Muscle layer of colon (tissue), 2 donors: ENCODE measurements around the gene ESX1.

Source experiments
- H3K27ac ChIP-seq: one replicate; pipeline ENCODE4 v1.7.0; 2013; ENCODE audit warnings: low read depth, mild to moderate bottlenecking, low read length, moderate library complexity
- H3K27me3 ChIP-seq, 2 donors: one replicate each; pipeline ENCODE4 v1.7.0; 2013; ENCODE audit warnings: low read length in 2 of 2, mild to moderate bottlenecking in 2 of 2; ENCODE audit not compliant: insufficient read depth in 2 of 2, control insufficient read depth in 1 of 2
- H3K36me3 ChIP-seq: one replicate; pipeline ENCODE4 v1.7.0; 2013; ENCODE audit warnings: mild to moderate bottlenecking, low read length; ENCODE audit not compliant: insufficient read depth
- H3K4me1 ChIP-seq: one replicate; pipeline ENCODE4 v1.7.0; 2013; ENCODE audit warnings: mild to moderate bottlenecking, low read length; ENCODE audit not compliant: insufficient read depth
- H3K4me3 ChIP-seq, 2 donors: one replicate each; pipeline ENCODE4 v1.7.0; 2013; ENCODE audit warnings: low read length in 2 of 2, low read depth in 1 of 2, mild to moderate bottlenecking in 1 of 2, moderate library complexity in 1 of 2
- H3K9ac ChIP-seq: one replicate; pipeline ENCODE4 v1.7.0; 2013; ENCODE audit warnings: low read length
- H3K9me3 ChIP-seq: one replicate; pipeline ENCODE4 v1.7.0; 2013; ENCODE audit warnings: mild to moderate bottlenecking, low read length
- donor health status: abdominal sarcoma.
- donor health status: Adenocarcinoma of cecum.

ESX1 gene

GRCh38 chrX:104254442-104255115, at the start of gene ESX1:
ESX1 (minus strand) TSS chrX:104254933; CDS start chrX:104254849, 84 bp downstream.
- Histone ChIP-seq H3K9ac (no peak within 1 kb of the TSS), H3K9me3 (no peaks in the 10 kb centered on the region), H3K4me1 (no peaks in the 10 kb centered on the region), H3K36me3 (no peaks in the 10 kb centered on the region), H3K4me3 (peak within 1 kb of the TSS in 1 of 2 donors; percentile 23), H3K27me3 (peaks cover 14 to 19% of the 10 kb centered on the region in 2 donors), H3K27ac (no peak within 1 kb of the TSS)

- Histone ChIP-seq H3K9ac (no peak overlapping the region), H3K9me3 (no peaks in the 10 kb centered on the region), H3K4me3 (no peak overlapping the region), H3K4me1 (no peaks in the 10 kb centered on the region), H3K36me3 (no peaks in the 10 kb centered on the region), H3K27me3 (peaks cover 0 to 6% of the 10 kb centered on the region in 2 donors), H3K27ac (no peak overlapping the region)
Measured at GRCh38 chrX:104295636-104296035, 40.9 kb upstream of the ESX1 start.

- Histone ChIP-seq H3K4me1 (no peaks in the 10 kb centered on the region), H3K36me3 (no peaks in the 10 kb centered on the region), H3K4me3 (no peak overlapping the region), H3K27ac (no peak overlapping the region), H3K9me3 (no peaks in the 10 kb centered on the region), H3K9ac (no peak overlapping the region), H3K27me3 (peaks cover 0 to 21% of the 10 kb centered on the region in 2 donors)
Measured at GRCh38 chrX:104288961-104289360, 34.2 kb upstream of the ESX1 start.

GRCh38 chrX:104288269-104288668, 33.5 kb upstream of the ESX1 start:
- Histone ChIP-seq H3K9me3 (no peaks in the 10 kb centered on the region), H3K27me3 (peaks cover 0 to 21% of the 10 kb centered on the region in 2 donors), H3K4me3 (no peak overlapping the region), H3K4me1 (no peaks in the 10 kb centered on the region), H3K36me3 (no peaks in the 10 kb centered on the region), H3K9ac (no peak overlapping the region), H3K27ac (no peak overlapping the region)

GRCh38 chrX:104285201-104285600, 30.5 kb upstream of the ESX1 start:
- Histone ChIP-seq H3K27ac (no peak overlapping the region), H3K4me3 (no peak overlapping the region), H3K9ac (no peak overlapping the region), H3K27me3 (peaks cover 0 to 16% of the 10 kb centered on the region in 2 donors), H3K36me3 (no peaks in the 10 kb centered on the region), H3K9me3 (no peaks in the 10 kb centered on the region), H3K4me1 (no peaks in the 10 kb centered on the region)

- H3K4me3 ChIP-seq: no peak overlapping the region
- peaks cover 0 to 9% of the 10 kb centered on the region in 2 donors for H3K27me3 ChIP-seq
- no peak overlapping the region for H3K9ac ChIP-seq
- H3K9me3 ChIP-seq: no peaks in the 10 kb centered on the region
- no peaks in the 10 kb centered on the region for H3K36me3 ChIP-seq
- H3K27ac ChIP-seq: no peak overlapping the region
- no peaks in the 10 kb centered on the region for H3K4me1 ChIP-seq
Measured at GRCh38 chrX:104284507-104284906, 29.8 kb upstream of the ESX1 start.

GRCh38 chrX:104282166-104282725, 27.5 kb upstream of the ESX1 start:
- no peaks in the 10 kb centered on the region for H3K4me1 ChIP-seq
- no peak overlapping the region for H3K9ac ChIP-seq
- no peak overlapping the region for H3K4me3 ChIP-seq
- H3K9me3 ChIP-seq: no peaks in the 10 kb centered on the region
- H3K27ac ChIP-seq: no peak overlapping the region
- H3K27me3 ChIP-seq: peaks cover 0 to 5% of the 10 kb centered on the region in 2 donors
- no peaks in the 10 kb centered on the region for H3K36me3 ChIP-seq

GRCh38 chrX:104281564-104281963, 26.8 kb upstream of the ESX1 start:
- no peak overlapping the region for H3K9ac ChIP-seq
- H3K36me3 ChIP-seq: no peaks in the 10 kb centered on the region
- peaks cover 0 to 5% of the 10 kb centered on the region in 2 donors for H3K27me3 ChIP-seq
- H3K4me3 ChIP-seq: no peak overlapping the region
- no peaks in the 10 kb centered on the region for H3K4me1 ChIP-seq
- H3K9me3 ChIP-seq: no peaks in the 10 kb centered on the region
- no peak overlapping the region for H3K27ac ChIP-seq

GRCh38 chrX:104280609-104281008, 25.9 kb upstream of the ESX1 start:
- H3K9me3 ChIP-seq: no peaks in the 10 kb centered on the region
- no peak overlapping the region for H3K9ac ChIP-seq
- no peaks in the 10 kb centered on the region for H3K27me3 ChIP-seq
- H3K36me3 ChIP-seq: no peaks in the 10 kb centered on the region
- H3K27ac ChIP-seq: no peak overlapping the region
- H3K4me3 ChIP-seq: no peak overlapping the region
- H3K4me1 ChIP-seq: no peaks in the 10 kb centered on the region

- H3K9me3 ChIP-seq: no peaks in the 10 kb centered on the region
- peaks cover 4 to 15% of the 10 kb centered on the region in 2 donors for H3K27me3 ChIP-seq
- no peak overlapping the region for H3K9ac ChIP-seq
- no peak overlapping the region for H3K4me3 ChIP-seq
- H3K4me1 ChIP-seq: no peaks in the 10 kb centered on the region
- H3K36me3 ChIP-seq: no peaks in the 10 kb centered on the region
- H3K27ac ChIP-seq: no peak overlapping the region
Measured at GRCh38 chrX:104270916-104271512, 16.3 kb upstream of the ESX1 start.

- Histone ChIP-seq H3K4me1 (no peaks in the 10 kb centered on the region), H3K36me3 (no peaks in the 10 kb centered on the region), H3K4me3 (no peak overlapping the region), H3K9me3 (no peaks in the 10 kb centered on the region), H3K27ac (no peak overlapping the region), H3K9ac (no peak overlapping the region), H3K27me3 (peaks cover 4 to 15% of the 10 kb centered on the region in 2 donors)
Measured at GRCh38 chrX:104270212-104270611, 15.5 kb upstream of the ESX1 start.
